Rectal smooth muscle tissue (tissue), 1 donor: Measurements from ENCODE around the gene DDI1.
"Not testable (repeated sequence)": the region's sequence is repeated elsewhere in the genome, so short reads cannot be mapped to it uniquely, and the experiment has no call there.

Experiments used
- H3K27ac ChIP-seq: one replicate; pipeline ENCODE4 v1.7.0; 2013; ENCODE audit warnings: low read depth, low read length, inconsistent platforms
- H3K27me3 ChIP-seq: one replicate; pipeline ENCODE4 v1.7.0; 2013; ENCODE audit warnings: low read length; ENCODE audit not compliant: control insufficient read depth, insufficient read depth
- H3K36me3 ChIP-seq: one replicate; pipeline ENCODE4 v1.7.0; 2013; ENCODE audit warnings: low read length; ENCODE audit not compliant: control insufficient read depth, insufficient read depth
- H3K4me1 ChIP-seq: one replicate; pipeline ENCODE4 v1.7.0; 2013; ENCODE audit warnings: low read length; ENCODE audit not compliant: control insufficient read depth, insufficient read depth
- H3K4me3 ChIP-seq: one replicate; pipeline ENCODE4 v1.7.0; 2013; ENCODE audit warnings: low read length
- H3K9ac ChIP-seq: one replicate; pipeline ENCODE4 v1.7.0; 2013; ENCODE audit warnings: low read length

Gene DDI1

DNA sequence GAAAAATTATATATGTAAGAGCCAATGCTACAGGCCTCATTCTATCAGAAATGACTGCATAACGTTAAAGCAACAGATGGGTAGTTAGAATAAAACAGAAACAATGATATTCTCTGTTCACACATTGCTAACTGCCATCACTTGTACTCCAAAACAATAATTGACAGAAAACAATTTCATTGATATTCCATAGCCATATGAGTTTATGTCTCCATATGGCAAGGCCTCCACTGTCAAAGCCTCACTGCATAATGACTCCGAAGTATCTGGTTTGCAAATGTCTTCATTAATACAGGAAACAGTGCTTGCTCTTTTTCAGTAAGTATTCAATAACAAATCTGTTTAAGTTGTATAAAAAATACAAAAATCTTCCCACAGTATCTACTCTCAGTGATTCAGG is 9.9 kb downstream of the DDI1 start:
- Histone ChIP-seq H3K9ac (no peak overlapping the region), H3K4me1 (no peaks in the 10 kb centered on the region), H3K27ac (no peak overlapping the region), H3K27me3 (no peaks in the 10 kb centered on the region), H3K4me3 (no peak overlapping the region), H3K36me3 (no peaks in the 10 kb centered on the region)

DNA sequence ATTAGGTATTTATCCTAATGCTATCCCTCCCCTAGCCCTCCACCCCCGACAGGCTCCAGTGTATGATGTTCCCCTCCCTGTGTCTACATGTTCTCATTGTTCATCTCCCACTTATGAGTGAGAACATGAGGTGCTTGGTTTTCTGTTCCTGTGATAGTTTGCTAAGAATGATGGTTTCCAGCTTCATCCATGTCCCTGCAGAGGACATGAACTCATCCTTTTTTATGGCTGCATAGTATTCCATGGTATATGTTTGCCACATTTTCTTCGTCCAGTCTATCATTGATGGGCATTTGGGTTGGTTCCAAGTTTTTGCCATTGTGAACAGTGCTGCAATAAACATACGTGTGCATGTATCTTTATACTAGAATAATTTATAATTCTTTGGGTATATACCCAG is 10.4 kb downstream of the DDI1 start:
- not testable (repeated sequence) for H3K27me3 ChIP-seq, H3K4me1 ChIP-seq, H3K9ac ChIP-seq, H3K36me3 ChIP-seq, H3K27ac ChIP-seq, H3K4me3 ChIP-seq

DNA sequence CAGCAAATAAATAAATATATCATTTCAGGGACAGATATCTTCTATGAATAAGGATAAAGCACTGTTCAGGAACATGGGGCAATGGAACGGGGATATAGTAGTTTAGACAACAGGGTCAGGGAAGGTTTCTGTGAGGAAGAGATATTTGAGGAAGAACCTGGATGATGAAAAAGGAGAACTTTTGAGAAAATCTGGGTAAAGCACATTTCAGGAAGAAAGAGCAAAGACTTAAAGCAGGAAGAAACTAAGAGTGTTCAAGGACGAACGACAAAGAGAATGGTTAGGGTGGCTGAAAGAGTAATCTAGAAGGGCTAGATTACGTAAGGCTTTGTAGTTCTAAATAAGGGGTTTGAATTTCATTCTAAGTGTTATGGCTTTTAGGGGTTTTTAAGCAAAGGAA is 12.7 kb downstream of the DDI1 start:
- Histone ChIP-seq H3K27ac (no peak overlapping the region), H3K4me1 (no peaks in the 10 kb centered on the region), H3K36me3 (no peaks in the 10 kb centered on the region), H3K27me3 (no peaks in the 10 kb centered on the region), H3K9ac (no peak overlapping the region), H3K4me3 (no peak overlapping the region)

DNA sequence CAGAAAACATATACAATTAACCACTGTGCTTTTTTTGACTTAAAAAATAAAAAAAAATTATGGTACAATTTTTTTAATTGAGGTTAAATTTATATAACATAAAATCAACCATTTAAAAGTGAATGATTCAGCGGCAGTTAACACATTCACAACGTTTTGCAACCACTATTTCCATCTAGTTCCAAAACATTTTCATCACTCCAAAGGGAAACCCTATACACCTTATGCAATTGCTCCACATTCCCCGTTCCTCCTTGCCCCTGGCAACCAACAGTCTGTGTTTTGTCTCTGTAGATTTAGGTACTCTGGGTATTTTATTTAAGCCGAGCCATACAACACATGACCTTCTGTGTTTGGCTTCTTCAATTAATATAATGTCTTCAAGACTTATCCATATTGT is 15.3 kb downstream of the DDI1 start:
- Histone ChIP-seq H3K36me3 (no peaks in the 10 kb centered on the region), H3K9ac (no peak overlapping the region), H3K4me3 (no peak overlapping the region), H3K4me1 (no peaks in the 10 kb centered on the region), H3K27ac (no peak overlapping the region), H3K27me3 (no peaks in the 10 kb centered on the region)

DNA sequence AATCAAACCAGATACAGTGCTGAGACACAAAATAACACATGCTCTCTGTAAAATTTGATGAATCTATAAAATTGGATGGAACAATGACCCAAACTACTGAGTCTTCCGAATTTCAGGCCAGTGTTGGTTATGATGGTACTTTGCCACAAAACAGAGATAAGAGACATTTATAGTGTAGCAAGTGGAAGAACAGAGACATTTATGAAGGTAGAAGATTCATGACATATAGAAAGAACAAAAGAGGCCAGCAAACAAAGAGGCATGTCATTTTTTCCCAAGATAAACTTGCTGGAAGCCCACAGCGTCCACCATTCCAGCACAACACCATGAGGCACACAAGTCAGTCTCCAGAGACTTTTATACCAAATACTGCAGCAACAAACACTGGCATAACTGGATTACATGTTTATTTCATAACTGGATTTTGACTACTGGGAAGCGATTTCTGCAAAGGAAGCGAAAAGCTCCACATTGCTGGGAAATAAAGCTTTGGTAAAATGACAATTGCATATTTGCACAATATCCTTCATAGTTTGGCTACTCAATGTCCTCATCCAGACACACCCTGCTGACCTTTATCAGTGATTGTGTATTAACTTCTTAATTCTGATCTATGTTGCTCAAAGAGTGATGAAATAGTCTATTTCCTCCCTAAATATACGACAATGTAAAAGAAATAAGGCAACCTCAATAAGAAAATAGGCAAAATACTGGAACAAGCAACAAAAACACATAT is 17.5 kb downstream of the DDI1 start:
- no peaks in the 10 kb centered on the region for H3K4me1 ChIP-seq
- H3K9ac ChIP-seq, result no peak overlapping the region
- H3K27ac ChIP-seq, result no peak overlapping the region

DNA sequence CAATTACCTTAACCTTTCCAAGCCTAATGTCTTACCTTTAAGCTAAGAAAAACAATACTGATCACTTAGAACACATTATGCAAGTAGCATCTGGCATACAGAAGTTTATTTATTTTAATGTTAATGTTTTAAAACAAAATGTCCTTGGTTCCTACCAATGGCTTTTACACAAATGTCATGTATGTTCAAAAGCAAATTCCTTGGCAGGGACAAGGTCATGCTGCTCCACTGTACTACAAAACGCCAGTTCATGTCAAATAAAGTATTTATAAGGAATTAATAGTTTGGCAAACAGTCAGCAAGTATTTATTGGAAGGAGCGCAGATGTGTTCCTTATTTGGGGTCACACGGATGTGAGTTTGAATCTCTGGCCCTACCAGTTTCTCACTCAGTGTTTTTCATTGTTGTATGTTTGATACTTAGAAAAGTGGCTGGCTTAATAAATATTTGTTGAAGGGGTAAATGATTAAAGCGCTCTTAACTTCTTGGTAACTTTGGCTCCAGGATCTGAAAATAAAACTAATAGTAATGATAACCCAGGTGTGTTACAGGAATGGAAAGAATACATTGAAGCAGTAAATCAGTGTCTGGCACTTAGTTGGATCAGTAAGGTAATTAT is 18.6 kb downstream of the DDI1 start:
- no peak overlapping the region for H3K27ac ChIP-seq

More for the DNA sequence above, 17.5 kb downstream of the DDI1 start:
- Histone ChIP-seq H3K27me3 (no peaks in the 10 kb centered on the region), H3K4me3 (no peak overlapping the region), H3K36me3 (no peaks in the 10 kb centered on the region)

DNA sequence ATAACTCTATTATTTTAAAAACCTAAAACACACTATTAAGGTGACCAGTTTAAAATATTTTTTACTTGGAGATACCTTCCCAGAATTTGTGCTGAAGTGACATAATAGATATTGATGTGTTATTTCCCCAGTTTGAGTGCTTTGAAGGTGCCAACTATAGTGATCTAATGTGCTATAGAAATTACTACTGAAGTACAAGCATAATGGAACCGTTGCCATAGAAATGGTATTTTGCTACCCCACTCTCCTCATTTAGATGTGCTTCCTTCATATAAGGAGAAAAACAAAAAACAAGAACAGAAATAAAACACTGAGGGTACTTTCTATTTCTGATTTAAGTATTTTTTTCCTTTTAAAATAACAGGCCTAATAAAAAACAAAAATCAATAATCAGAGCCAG is 19.2 kb downstream of the DDI1 start:
- Histone ChIP-seq H3K4me3 (no peak overlapping the region), H3K27me3 (no peaks in the 10 kb centered on the region), H3K9ac (no peak overlapping the region), H3K36me3 (no peaks in the 10 kb centered on the region), H3K4me1 (no peaks in the 10 kb centered on the region), H3K27ac (no peak overlapping the region)

More for the DNA sequence above, 18.6 kb downstream of the DDI1 start:
- no peak overlapping the region for H3K9ac ChIP-seq
- H3K4me3 ChIP-seq, result no peak overlapping the region
- H3K36me3 ChIP-seq, result no peaks in the 10 kb centered on the region
- no peaks in the 10 kb centered on the region for H3K4me1 ChIP-seq
- no peaks in the 10 kb centered on the region for H3K27me3 ChIP-seq

DNA sequence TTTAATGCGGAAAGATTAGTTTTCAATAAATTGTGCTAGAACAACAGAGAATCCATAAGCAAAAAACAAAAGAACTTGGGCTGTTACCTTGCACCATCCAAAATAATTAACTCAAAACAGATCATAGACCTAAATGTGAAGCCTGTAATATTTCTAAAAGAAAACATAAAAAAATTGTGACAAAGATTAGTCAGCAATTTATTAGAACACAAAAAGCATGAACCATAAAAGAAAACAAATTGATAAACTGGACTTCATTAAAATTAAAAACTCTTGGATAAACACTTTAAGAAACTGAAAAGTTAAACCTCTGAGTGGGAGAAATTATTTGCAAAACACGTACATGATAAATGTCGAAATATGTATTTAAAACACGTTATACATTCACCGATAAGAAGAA is 21.5 kb downstream of the DDI1 start:
- H3K27me3 ChIP-seq, result no peaks in the 10 kb centered on the region
- H3K36me3 ChIP-seq, result no peaks in the 10 kb centered on the region
- no peak overlapping the region for H3K9ac ChIP-seq
- H3K27ac ChIP-seq, result no peak overlapping the region
- no peak overlapping the region for H3K4me3 ChIP-seq
- peaks cover 2% of the 10 kb centered on the region for H3K4me1 ChIP-seq

DNA sequence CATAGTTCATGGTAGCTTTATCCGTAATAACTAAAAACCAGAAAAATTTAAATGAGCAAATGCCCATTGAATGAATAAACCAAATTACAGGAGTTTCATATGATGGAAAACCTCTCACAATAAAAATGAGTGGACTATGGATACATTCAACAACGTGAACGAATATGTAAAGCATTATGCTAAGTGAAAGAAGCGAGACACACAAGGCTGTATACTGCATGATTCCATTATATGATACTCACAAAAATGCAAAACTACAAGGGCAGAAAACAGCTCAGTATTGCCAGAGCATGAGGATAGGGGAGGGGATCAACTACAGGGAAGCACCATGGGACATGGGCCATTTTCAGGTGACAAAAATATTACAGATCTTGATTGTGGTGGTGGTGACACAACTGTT is 22.2 kb downstream of the DDI1 start:
- Histone ChIP-seq H3K36me3 (no peaks in the 10 kb centered on the region), H3K27ac (no peak overlapping the region), H3K9ac (no peak overlapping the region), H3K4me3 (no peak overlapping the region), H3K4me1 (peaks cover 2% of the 10 kb centered on the region), H3K27me3 (no peaks in the 10 kb centered on the region)

DNA sequence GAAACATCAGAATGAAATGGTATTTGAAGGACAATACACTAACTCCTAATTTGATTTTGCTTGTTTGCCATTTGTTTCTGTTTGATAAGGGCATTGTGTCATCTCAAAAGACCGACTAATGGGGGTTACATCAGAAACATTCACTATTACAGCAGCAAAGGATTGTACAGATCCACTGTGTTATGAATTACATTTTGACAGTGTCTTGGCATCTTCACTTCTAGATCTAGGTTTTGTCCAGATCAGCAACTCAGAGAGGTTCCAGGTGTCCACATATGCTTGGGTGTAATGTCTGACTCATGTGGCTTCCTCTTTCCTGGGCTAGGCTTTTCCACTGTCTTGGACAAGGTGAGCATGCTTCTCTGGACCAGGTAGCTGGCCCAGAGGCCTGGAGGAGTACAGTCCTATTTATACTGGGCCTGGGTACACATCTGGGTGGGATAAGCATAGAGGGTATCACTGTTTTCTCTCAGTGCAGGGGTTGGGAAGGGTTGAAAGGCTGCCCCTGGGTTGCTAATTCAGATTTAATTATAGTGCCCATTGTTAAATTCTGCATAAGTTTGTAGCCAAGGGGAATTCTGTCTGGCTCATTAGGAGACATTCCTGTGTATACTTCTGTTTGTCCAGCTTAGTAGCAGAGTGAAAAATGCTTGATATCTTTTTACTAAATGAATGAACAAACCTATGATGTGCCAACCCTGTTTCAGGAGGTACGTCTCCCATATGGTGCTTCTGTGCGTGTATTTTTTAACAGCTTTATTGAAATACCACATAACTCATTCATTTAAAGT is 23.8 kb downstream of the DDI1 start:
- Histone ChIP-seq H3K36me3 (no peaks in the 10 kb centered on the region), H3K9ac (no peak overlapping the region), H3K27ac (no peak overlapping the region), H3K4me1 (peaks cover 2% of the 10 kb centered on the region), H3K27me3 (no peaks in the 10 kb centered on the region), H3K4me3 (no peak overlapping the region)

DNA sequence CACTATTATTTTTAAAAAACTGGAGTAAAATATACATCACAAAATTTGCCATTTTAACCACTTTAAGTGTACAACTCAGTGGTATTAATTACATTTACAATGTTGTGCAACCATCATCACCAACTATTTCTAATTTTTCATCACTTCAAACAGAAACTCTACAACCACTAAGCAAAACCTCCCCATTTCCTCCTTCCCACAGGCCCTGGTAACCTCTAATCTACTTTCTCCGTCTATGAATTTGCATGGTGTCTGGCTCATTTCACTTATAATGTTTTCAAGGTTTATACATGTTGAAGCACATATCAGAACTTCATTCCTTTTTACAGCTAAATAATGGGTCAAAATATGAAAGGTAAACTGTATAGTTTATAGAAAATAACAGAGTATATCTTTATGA is 24.4 kb downstream of the DDI1 start:
- Histone ChIP-seq H3K27ac (no peak overlapping the region), H3K4me1 (peaks cover 2% of the 10 kb centered on the region), H3K27me3 (no peaks in the 10 kb centered on the region), H3K4me3 (no peak overlapping the region), H3K36me3 (no peaks in the 10 kb centered on the region), H3K9ac (no peak overlapping the region)

DNA sequence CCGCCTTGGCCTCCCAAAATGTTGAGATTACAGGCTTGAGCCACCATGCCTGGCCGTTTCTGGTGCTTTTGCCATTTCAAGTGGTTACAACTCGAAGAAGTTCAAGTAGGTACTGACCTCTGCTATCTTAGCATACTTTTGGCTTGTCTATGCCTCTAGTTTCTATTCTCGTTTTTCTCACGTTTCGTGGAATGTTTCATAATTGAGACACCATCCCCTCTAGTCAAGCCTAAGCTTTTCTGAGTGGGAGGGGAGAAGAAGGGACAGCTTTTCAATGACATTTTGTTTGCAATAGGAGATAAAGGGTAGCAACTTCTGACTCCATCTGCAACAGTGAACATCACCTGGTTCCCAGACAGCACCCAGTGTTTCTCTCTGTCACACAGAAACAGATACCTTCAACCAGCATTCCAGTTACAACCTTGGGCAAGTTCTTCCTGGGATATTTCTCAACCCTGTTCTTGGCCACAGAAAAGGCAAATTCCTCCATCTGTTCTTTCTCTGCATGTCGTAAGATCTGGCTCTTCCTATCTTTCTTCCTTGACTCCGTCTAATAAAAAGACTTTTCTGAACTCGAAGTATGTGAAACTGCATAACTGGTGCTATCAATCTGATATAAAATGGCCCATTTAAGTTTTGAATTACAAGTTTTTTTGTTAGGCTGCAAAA is 25.5 kb downstream of the DDI1 start:
- Histone ChIP-seq H3K27me3 (no peaks in the 10 kb centered on the region), H3K36me3 (no peaks in the 10 kb centered on the region), H3K27ac (no peak overlapping the region), H3K4me3 (no peak overlapping the region), H3K9ac (no peak overlapping the region), H3K4me1 (peaks cover 2% of the 10 kb centered on the region)
